ENCODE data around the gene SERPINB13.

- no peak for TF ChIP-seq CTCF (optimal IDR thresholded peaks at IDR 0.05 in 1 of 3, IDR thresholded peaks at IDR 0.05 in 1 of 3, conservative IDR thresholded peaks at IDR 0.05 in 1 of 3; ENCODE audit: extremely low read depth in 1 of 3, insufficient read depth in 2 of 3, low read length in 3 of 3)
- no peak for TF ChIP-seq EZH2 (IDR thresholded peaks at IDR 0.05; ENCODE audit: low read length)
These were observed 5.3 kb downstream of the SERPINB13 start for GRCh38 chr18:63592471-63592870.

Measured in keratinocyte (primary cell).